Activated T-helper 1 cell treated with anti-CD3 and anti-CD28 coated beads, Interleukin-2, amount 50 U/mL, for 16 hours (primary cell): Measurements from ENCODE around the gene DCPS.
"Not testable (repeated sequence)": the region's sequence is repeated elsewhere in the genome, so short reads cannot be mapped to it uniquely, and the experiment has no call there.

Experiments used
- DNase-seq, 2 donors: peaks; one replicate each; pipeline ENCODE4 v3.0.0-alpha.2; 2020; ENCODE audit warnings: low read depth in 1 of 2, low spot score in 1 of 2

Gene DCPS

GRCh38 chr11:126381960-126382359 lies 78.1 kb downstream of the DCPS start:
- not testable (repeated sequence) for DNase-seq

DNA sequence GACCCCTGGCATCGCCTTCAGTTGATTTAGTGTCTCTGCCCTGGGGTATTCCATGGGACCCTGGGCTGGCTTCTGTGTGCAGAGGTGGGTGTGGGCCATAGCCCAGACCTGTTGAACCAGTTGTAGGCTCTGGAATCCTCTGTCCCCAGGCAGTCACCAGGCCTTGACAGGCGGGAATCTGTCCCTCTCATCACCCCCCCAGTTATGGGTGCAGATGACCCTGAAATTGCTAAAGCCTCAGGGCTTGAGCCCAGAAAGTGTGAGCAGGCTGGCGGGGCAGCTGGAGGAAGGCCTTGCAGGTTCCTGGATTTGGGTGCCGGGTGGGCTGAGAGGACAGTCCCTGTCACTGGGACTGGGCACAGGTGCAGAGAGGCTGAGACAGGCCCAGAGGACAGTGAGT lies 78.8 kb downstream of the DCPS start:
- DNase-seq, result not testable (repeated sequence)

GRCh38 chr11:126383339-126384335 lies 79.8 kb downstream of the DCPS start:
- DNase-seq, result no peak

- DNase-seq, result no peak
Observed at GRCh38 chr11:126384449-126385070, 80.7 kb downstream of the DCPS start.

DNA sequence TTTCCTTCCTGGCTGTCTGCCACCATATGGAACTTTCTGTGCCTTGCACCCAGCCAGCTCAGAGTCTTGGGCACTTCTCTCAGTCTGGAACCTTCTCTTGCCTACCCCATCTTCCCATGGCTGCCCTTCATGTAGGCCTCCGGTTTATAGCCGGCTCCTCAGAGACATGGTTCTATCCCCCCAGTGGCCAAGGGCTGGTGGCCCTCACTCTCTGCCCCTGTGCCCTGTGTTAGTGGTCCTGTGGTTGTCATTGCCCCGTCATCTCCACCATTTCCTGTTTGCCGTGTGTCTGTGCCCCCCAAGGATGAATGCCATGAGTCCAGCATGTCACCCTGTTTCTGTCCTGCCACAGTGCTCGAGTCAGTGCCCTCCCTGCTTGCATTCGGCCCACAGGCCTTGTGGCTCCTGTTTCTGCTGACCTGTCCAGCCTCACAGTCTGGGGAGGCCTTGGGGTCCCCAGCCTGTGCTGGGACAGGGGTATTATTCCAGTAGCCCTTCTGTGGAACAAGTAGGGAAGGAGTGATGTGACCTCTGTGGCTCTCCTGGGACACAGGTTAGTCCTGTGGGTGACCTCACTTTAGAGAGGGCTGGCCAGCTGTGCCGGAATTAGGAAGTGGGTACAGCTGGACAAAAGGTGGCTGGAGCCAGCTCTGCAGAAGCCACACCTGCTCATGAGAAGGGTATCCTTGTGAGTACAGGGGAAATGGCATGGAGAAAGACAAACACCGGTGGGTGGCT lies 82.3 kb downstream of the DCPS start:
- no peak for DNase-seq

DNA sequence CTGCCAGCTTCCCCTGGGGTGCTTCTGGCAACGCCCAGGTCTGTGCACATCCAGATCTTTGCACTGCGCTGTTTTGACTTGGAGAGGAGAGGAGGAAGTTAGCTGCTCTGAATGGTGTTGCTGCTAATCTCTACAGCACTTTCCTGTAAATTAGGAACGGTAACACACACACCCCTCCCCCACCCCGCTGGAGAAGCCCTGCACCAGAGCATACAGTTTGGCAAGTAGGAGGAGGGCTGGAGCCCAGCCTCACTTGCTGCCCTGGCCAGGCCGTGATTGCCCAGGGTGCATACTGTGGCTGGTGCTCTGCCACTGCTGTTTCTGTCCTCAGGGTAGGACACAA lies 82.8 kb downstream of the DCPS start:
- DNase-seq, result not testable (repeated sequence)

DNA sequence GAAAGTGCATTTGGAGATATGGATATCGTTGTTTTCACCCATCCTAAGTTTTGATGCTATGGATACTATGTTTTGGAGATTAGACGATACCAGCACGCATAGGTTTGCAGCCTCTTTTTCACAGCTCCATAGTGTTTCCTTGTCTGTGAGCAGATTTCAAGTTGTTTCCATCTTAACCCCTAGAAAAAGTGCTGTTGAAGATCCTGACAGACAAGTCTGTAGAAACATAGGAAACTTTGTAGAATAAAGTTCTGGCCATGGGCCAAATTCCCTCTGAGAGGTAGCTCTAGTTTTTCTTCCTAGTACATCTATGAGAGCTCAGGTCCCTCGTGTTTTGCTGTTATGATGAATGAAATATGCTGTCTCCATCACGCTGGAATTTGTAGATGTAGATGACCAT lies 84.0 kb downstream of the DCPS start:
- no peak for DNase-seq

DNA sequence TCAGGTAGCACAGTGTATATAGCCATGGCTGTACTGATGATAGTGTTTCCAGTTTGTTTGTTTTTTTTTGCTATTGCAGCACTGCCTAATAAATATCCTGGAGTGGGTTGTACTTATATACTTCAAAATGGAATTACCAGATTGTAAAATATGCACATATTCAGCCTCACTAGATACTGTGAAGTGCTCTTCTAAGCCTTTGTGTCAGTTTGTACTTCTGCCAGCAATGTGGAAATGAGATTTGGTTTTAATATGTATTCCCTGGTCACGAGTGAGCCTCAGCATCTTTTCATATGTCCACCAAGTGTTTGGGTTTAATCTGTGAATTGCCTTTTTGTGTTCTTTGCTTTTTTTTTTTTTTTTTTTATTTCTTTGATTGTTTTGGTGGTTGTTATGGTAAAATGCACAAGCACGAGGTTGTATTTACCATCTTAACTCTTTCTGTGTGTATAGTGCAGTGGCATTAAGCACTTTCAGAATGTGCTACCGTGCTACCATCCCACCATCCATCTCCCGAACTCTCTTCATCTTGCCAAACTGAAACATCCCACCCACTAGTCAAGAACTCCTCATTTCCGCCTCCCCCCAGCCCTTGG lies 86.5 kb downstream of the DCPS start:
- no peak for DNase-seq

GRCh38 chr11:126391286-126391954 lies 87.6 kb downstream of the DCPS start:
- no peak for DNase-seq

DNA sequence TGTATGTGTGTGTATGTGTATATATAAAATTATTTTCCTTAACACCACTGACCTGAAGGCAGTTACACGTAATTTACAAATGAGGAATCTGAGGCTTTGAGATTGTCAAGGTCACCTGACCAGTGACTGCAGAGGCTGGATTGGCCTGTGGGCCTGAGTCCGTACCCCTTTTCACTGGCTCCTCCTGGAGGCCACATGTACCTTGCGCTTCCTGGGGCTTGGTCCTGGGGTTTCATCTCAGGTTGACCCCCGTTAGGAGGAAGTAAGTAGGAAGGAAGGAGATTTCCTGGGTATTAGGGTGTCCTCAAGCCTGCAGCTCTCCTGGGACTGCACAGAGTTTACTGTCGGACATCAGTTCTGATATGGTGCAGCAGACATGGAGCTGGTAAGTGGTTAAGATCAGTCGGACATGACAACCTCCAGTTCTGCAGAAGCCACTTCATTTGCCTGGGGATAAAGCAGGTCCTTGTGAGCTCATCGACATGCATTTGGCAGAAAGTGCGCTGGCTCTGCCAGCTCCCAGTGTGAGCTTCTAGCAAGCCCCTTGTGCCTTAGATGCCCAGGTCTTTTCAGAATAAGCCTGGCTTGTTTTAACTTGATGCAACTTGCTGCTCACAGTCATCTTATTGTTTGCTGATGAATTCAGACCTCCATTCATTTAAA lies 88.2 kb downstream of the DCPS start:
- no peak for DNase-seq

DNA sequence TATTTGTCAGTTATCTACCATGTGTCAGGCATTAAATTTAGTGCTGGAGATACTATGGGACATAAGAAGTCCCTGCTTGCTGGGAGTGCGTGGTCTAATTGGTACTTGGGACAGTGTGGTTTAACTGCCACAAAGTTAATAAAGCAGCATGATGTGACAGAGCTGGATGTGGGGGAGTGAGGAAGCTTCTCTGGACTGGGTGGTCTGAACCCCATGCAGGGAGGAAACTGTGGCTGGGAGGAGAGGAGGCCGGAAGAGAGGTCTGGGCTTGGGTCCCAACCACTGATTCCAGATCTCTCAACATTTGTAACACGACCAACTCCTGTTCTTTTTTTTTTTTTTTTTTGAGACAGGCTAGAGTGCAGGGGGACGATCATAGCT lies 88.8 kb downstream of the DCPS start:
- DNase-seq, result no peak

DNA sequence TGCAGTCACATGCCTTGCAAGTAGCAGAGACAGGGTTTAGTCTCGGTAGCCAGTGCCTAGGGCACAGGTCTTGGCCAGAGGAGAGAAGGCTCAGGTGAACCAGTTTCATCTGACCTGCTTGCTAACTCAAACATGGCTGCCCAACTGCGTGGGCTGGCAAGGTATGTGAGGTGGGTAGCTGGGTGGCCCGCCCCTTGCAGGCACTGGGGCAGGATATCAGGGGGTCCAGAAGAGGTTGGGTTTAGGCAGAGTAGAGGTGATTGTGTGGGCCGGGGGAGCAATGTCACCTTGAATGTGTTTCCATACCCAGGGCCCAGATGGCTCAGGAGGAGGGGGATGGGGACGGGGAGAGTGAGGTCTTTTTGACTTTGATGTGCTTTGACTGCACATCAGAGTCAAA lies 89.3 kb downstream of the DCPS start:
- no peak for DNase-seq

DNA sequence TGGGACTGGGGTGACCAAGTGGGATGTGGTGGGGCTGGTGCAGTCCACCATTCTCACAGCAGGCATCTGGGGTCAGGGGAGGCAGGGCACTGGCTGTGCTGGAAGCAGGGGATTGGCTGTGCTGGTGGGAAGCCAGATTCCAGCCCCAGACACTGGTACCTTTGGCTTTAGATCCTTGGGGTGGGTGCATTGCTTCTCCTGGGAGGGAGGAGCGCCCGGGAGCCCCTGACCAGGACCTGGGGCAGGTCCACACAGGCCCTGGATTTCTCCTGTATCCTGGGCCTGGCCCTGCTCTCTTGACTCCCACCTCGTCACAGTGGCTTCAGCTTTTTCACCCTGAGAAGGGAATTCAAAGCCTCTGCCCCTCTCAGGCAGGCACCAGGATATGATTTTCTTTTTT lies 90.2 kb downstream of the DCPS start:
- DNase-seq, result no peak

DNA sequence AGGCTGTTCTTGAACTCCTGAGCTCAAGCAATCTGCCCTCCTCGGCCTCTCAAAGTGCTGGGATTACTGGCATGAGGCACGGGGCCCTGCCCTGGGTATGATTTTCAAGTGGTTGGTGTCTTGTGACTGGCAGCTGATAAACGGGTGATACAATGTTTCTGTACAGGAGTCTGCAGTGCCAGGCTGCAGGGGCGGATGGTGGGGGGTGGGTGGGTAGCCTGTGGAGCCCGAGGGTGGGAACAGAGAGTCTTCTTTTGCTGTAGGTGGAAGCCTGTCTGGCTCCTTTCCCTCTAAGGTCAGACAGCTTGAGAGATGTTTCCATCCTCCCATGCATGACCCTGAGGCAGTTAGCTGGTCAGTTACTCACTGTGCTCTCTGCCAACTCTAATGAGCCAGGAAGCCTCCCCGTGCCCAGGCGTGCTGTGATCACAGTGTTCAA lies 90.8 kb downstream of the DCPS start:
- DNase-seq, result not testable (repeated sequence)
